ENCODE data around the gene NPAS3. TPM values are rescaled to one million over a fixed set of nuclear protein-coding genes. Genes with fewer than 3 reads are reported as not detected.
A peak's percentile ranks its signal among the peaks of the same experiment; 100 is the strongest.

The NPAS3 gene
- total and polyA plus RNA-seq, 7 donors = 0.04 to 1.5 (median 0.39) TPM

DNA sequence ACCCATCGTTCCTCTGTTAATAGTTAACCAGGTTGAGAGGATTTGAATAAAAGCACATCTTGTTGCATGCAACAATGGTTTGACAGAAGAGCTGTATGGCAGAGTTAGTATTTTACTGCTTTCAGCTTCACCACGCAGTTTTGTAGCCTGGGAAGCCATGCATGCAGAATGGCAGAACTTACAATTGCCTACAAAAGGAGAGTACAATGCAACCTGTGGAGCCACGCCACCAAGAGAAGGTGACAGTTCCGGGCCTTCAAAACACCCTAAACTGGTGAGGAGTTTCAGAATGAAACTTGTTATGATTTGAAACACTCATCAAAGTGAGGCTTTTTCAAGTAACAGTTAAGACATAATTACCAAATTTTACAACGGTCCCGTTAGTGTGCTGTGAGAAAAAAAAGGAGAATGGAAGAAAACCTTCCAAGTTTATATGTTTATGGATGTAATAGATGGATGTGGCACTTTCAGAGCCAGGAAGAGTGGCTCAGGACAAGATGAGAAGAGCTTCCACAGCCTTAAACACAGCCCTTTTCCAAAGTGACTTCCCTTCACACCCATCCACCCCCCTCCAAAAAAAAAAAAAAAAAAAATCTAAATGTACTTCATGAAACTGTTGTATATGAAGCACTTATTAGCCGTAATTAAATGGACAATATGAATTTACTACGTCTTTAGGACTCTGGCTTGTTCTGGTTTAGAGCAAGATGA lies 853.5 kb downstream of the NPAS3 start:
- DNase-seq (no peak), ATAC-seq (peak in 1 of 4 donors; percentile 35)
- H3K27ac ChIP-seq = no peak overlapping the region
- H3K27me3 ChIP-seq (ENCODE audit: insufficient read depth in 3 of 3, low read length in 2 of 3) = no peaks in the 10 kb centered on the region
- TF ChIP-seq, protein P1, sequence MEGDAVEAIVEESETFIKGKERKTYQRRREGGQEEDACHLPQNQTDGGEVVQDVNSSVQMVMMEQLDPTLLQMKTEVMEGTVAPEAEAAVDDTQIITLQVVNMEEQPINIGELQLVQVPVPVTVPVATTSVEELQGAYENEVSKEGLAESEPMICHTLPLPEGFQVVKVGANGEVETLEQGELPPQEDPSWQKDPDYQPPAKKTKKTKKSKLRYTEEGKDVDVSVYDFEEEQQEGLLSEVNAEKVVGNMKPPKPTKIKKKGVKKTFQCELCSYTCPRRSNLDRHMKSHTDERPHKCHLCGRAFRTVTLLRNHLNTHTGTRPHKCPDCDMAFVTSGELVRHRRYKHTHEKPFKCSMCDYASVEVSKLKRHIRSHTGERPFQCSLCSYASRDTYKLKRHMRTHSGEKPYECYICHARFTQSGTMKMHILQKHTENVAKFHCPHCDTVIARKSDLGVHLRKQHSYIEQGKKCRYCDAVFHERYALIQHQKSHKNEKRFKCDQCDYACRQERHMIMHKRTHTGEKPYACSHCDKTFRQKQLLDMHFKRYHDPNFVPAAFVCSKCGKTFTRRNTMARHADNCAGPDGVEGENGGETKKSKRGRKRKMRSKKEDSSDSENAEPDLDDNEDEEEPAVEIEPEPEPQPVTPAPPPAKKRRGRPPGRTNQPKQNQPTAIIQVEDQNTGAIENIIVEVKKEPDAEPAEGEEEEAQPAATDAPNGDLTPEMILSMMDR (IDR thresholded peaks at IDR 0.05) = no peak
- WGBS, 3 donors = 58 to 70% (median 63%) methylated on average over 8 of the region's 8 CpGs
- peaks cover 4% of the 10 kb centered on the region for H3K4me1 ChIP-seq
- H3K9me3 ChIP-seq = no peaks in the 10 kb centered on the region
- intact Hi-C loops (cut with DNase I) = loop anchor here (5.0 to 10.0 kb wide), 5 partner anchors 115 to 1217 kb away; no protein-coding TSS in a partner anchor
- H3K4me3 ChIP-seq = no peak overlapping the region
- H3K36me3 ChIP-seq (ENCODE audit: insufficient read depth in 1 of 2, low read depth in 1 of 2) = no peaks in the 10 kb centered on the region

DNA sequence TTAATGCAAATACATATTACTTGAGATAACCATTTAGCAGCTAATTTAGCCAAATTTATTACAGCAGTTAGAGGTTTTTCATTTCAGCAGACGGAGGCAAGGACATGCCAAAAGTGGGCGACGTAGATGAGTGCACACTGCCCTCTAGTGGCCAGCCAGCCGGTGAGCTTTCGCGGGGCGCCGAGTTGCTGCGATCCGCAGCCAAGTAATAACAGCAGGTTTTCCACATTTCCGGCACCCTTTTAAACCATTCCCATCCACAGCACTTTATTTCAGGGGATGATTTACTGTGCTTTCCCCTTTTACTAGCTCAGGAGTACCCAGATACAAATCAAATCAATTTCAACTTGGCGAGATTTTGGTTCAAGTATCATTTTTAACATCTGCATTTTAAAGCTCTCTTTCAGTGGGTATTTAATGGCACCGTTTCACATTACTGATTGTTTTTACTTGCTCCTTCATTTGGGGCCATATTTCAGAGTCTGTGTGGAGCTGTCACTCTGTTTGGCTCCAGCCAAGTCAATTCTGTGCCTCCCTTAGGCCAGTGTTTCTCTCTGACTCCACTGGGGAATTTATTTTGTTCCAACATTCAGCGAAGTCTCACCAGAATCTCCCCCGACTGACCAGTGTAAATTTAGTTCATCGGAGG lies 854.2 kb downstream of the NPAS3 start:
- TF ChIP-seq, protein P1 (IDR thresholded peaks at IDR 0.05) = peak; percentile 96
- Histone ChIP-seq H3K4me1 (peaks cover 4% of the 10 kb centered on the region), H3K27ac (no peak overlapping the region), H3K9me3 (no peaks in the 10 kb centered on the region), H3K36me3 (ENCODE audit: insufficient read depth in 1 of 2, low read depth in 1 of 2) (no peaks in the 10 kb centered on the region), H3K4me3 (peak overlapping the region; percentile 58), H3K27me3 (ENCODE audit: insufficient read depth in 3 of 3, low read length in 2 of 3) (no peaks in the 10 kb centered on the region)
- ATAC-seq = peak; percentile 84 to 97 (median 88)
- intact Hi-C loops (cut with DNase I) = loop anchor here (5.0 to 10.0 kb wide), 5 partner anchors 116 to 1218 kb away; no protein-coding TSS in a partner anchor
- peak; percentile 71 to 86 for DNase-seq
- 2 to 5% (median 4%) methylated on average over 16 of the region's 16 CpGs for WGBS, 3 donors

GRCh38 chr14:33793398-33794110 lies 854.9 kb downstream of the NPAS3 start:
- Histone ChIP-seq H3K4me3 (peak overlapping the region; percentile 58), H3K27ac (no peak overlapping the region)
- WGBS, 3 donors = 44 to 66% (median 45%) methylated on average over 11 of the region's 11 CpGs

DNA sequence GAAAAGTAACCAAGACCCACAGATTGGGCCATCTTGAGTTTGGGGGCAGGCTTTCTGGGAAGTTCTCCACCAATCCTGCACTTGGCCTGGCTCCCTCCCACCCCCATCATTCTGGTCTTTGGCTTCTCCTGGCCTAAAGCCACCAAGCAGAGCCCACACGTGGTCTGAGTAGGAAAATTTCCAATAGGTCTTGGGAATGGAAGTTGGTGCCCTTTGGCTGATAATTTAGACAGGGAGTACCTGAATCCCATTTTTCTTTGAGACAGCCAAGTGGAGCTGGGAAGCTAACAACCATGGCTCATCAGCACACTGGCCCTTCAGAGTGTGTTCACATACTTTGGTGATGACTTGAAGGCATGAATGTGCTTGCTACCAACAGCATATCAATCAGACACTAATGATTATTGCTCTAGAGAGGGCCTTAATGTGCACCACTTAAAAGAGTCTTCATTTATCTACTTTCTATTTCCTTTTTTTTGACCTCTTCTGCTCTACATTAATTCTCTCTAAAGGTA lies 856.2 kb downstream of the NPAS3 start:
- 48 to 55% (median 55%) methylated on average over 1 of the region's 1 CpG for WGBS, 3 donors
- no peaks in the 10 kb centered on the region for H3K36me3 ChIP-seq (ENCODE audit: insufficient read depth in 1 of 2, low read depth in 1 of 2)
- H3K27me3 ChIP-seq (ENCODE audit: insufficient read depth in 3 of 3, low read length in 2 of 3) = peaks cover 0 to 13% (median 0%) of the 10 kb centered on the region in 3 donors
- H3K9me3 ChIP-seq = no peaks in the 10 kb centered on the region
- H3K27ac ChIP-seq = no peak overlapping the region
- no peak overlapping the region for H3K4me3 ChIP-seq
- TF ChIP-seq, protein P1 (IDR thresholded peaks at IDR 0.05) = no peak
- intact Hi-C loops (cut with DNase I) = loop anchor here (5.0 to 10.0 kb wide), 5 partner anchors 118 to 1220 kb away; no protein-coding TSS in a partner anchor
- H3K4me1 ChIP-seq = peaks cover 4% of the 10 kb centered on the region
- no peak for DNase-seq
- ATAC-seq = no peak

More at GRCh38 chr14:33793398-33794110, 854.9 kb downstream of the NPAS3 start:
- ATAC-seq (no peak), DNase-seq (no peak)
- H3K9me3 ChIP-seq = no peaks in the 10 kb centered on the region
- intact Hi-C loops (cut with DNase I) = loop anchor here (5.0 to 10.0 kb wide), 5 partner anchors 116 to 1219 kb away; no protein-coding TSS in a partner anchor
- no peaks in the 10 kb centered on the region for H3K36me3 ChIP-seq (ENCODE audit: insufficient read depth in 1 of 2, low read depth in 1 of 2)
- TF ChIP-seq, protein P1 (IDR thresholded peaks at IDR 0.05) = no peak
- no peaks in the 10 kb centered on the region for H3K27me3 ChIP-seq (ENCODE audit: insufficient read depth in 3 of 3, low read length in 2 of 3)
- H3K4me1 ChIP-seq = peaks cover 4% of the 10 kb centered on the region

Measured in psoas muscle (tissue), 8 donors.